Endothelial cell of umbilical vein (primary cell): ENCODE data around the gene ITPKC. TPM values are rescaled to one million over a fixed set of nuclear protein-coding genes. Genes with fewer than 3 reads are reported as not detected.

Experiments
- BruUV-seq: library from RNA; stranded (reverse); fragments of 400-500 nt; replicated peaks from 2 replicates; lab custom pipeline; 2021; lab: Mats Ljungman, UMichigan
- CTCF ChIA-PET: fragments of 300-600, 350-600 bp; sonication (Branson Sonifier 250); formaldehyde crosslinking; loops from one replicate; lab custom pipeline; 2021; ENCODE audit warnings: antibody characterized with exemption, inconsistent platforms; lab: Charles Lee
- POLR2A ChIA-PET: fragments of 300-600, 350-600 bp; sonication (Branson Sonifier 250); formaldehyde crosslinking; loops from one replicate; lab custom pipeline; 2021; ENCODE audit warnings: antibody characterized with exemption, inconsistent platforms; lab: Charles Lee
- DNase-seq: peaks from one replicate; pipeline ENCODE4 v3.0.0-alpha.2; 2011; ENCODE audit warnings: low read depth, low spot score
- FAIRE-seq: peaks from 2 replicates; lab custom pipeline; 2011; peaks lifted over from hg19 to GRCh38; lab: Jason Lieb, UNC
- H2AFZ ChIP-seq: 2 replicates; pipeline ENCODE4 v1.6.0; 2012; ENCODE audit warnings: low read depth, low read length, control low read depth, inconsistent platforms
- H3K27ac ChIP-seq: 2 replicates; pipeline ENCODE4 v1.5.1; 2011; ENCODE audit warnings: low read depth, mild to moderate bottlenecking, control low read depth, low read length, moderate library complexity; ENCODE audit not compliant: insufficient read depth
- H3K27me3 ChIP-seq, 2 experiments: 2 replicates each; pipeline versions ENCODE4 v1.6.0 to v1.6.1; 2011; ENCODE audit warnings: low read length in 2 of 2, mixed read lengths in 1 of 2; ENCODE audit not compliant: control insufficient read depth in 2 of 2, insufficient read depth in 2 of 2
- H3K36me3 ChIP-seq, 2 experiments: 2 replicates in 1 of 2; 3 replicates in 1 of 2; pipeline ENCODE4 v1.5.1; 2011; ENCODE audit warnings: low read length in 2 of 2, mild to moderate bottlenecking in 1 of 2, moderate library complexity in 1 of 2; ENCODE audit not compliant: control insufficient read depth in 2 of 2, insufficient read depth in 2 of 2; ENCODE audit errors: extremely low read depth in 1 of 2
- H3K4me1 ChIP-seq: 3 replicates; pipeline ENCODE4 v1.5.1; 2011; ENCODE audit warnings: mild to moderate bottlenecking, low read length; ENCODE audit not compliant: control insufficient read depth, insufficient read depth; ENCODE audit errors: extremely low read depth
- H3K4me2 ChIP-seq: 2 replicates; pipeline ENCODE4 v1.6.1; 2011; ENCODE audit warnings: low read length, control low read depth, mixed read lengths; ENCODE audit not compliant: insufficient read depth
- H3K4me3 ChIP-seq, 3 experiments: fragments of 200-600 bp in 1 of 3; sonication (generic), shearing (Covaris generic) in 1 of 3; replicated peaks in 1 of 3; 2 replicates each; pipeline ENCODE4 v1.5.1; 2011 to 2016; ENCODE audit warnings: control low read depth in 3 of 3, low read length in 3 of 3, mild to moderate bottlenecking in 2 of 3, inconsistent platforms in 1 of 3, low read depth in 1 of 3, moderate library complexity in 1 of 3; ENCODE audit not compliant: insufficient read depth in 1 of 3
- H3K79me2 ChIP-seq: 2 replicates; pipeline ENCODE4 v1.6.0; 2012; ENCODE audit warnings: low read length, inconsistent platforms; ENCODE audit not compliant: control insufficient read depth, insufficient read depth
- H3K9ac ChIP-seq: replicated peaks from 2 replicates; pipeline ENCODE3; 2011; ENCODE audit warnings: low read length, control low read depth; ENCODE audit not compliant: insufficient read depth; ENCODE audit errors: extremely low read depth
- H3K9me1 ChIP-seq: replicated peaks from 3 replicates; pipeline ENCODE4 v1.6.0; 2011; ENCODE audit warnings: mild to moderate bottlenecking, low read length; ENCODE audit not compliant: control insufficient read depth, insufficient read depth; ENCODE audit errors: extremely low read depth
- H3K9me3 ChIP-seq: replicated peaks from 2 replicates; pipeline ENCODE4 v1.5.1; 2012; ENCODE audit warnings: low read length, inconsistent platforms; ENCODE audit not compliant: control insufficient read depth, insufficient read depth
- H4K20me1 ChIP-seq: replicated peaks from 2 replicates; pipeline ENCODE3; 2011; ENCODE audit warnings: mild to moderate bottlenecking, low read length; ENCODE audit not compliant: control insufficient read depth, insufficient read depth; ENCODE audit errors: extremely low read depth
- EZH2 ChIP-seq: IDR thresholded peaks from 2 replicates; pipeline ENCODE4 v1.6.1; 2012; ENCODE audit warnings: borderline replicate concordance, low read depth, mild to moderate bottlenecking, moderate library complexity, low read length, inconsistent platforms; ENCODE audit not compliant: severe bottlenecking
- FOS ChIP-seq: IDR thresholded peaks from 2 replicates; pipeline ENCODE4 v1.6.1; 2011; ENCODE audit warnings: mild to moderate bottlenecking, low read length, moderate library complexity, borderline replicate concordance; ENCODE audit not compliant: insufficient read depth
- GATA2 ChIP-seq: IDR thresholded peaks from 2 replicates; pipeline ENCODE4 v1.7.0; 2011; ENCODE audit warnings: low read depth, mild to moderate bottlenecking, moderate library complexity, mixed read lengths, low read length; ENCODE audit not compliant: insufficient read length, insufficient read depth
- JUN ChIP-seq: IDR thresholded peaks from 2 replicates; pipeline ENCODE4 v1.6.1; 2011; ENCODE audit warnings: borderline replicate concordance, low read depth; ENCODE audit not compliant: insufficient read length, insufficient read depth
- MYC ChIP-seq: IDR thresholded peaks from one replicate; pipeline ENCODE4 v1.6.1; 2011; ENCODE audit warnings: mild to moderate bottlenecking, low read depth, low read length
- POLR2A ChIP-seq: IDR thresholded peaks from 2 replicates; pipeline ENCODE4 v1.6.1; 2012; ENCODE audit warnings: low read depth, mild to moderate bottlenecking, control low read depth, low read length
- POLR2AphosphoS5 ChIP-seq: IDR thresholded peaks from 2 replicates; pipeline ENCODE4 v1.6.1; 2012; ENCODE audit warnings: low read depth, mild to moderate bottlenecking, control low read depth, low read length, moderate library complexity; ENCODE audit not compliant: insufficient read depth
- dilution Hi-C: fragments of 300-500 bp; cut with MboI; formaldehyde crosslinking; loops from one replicate; pipeline ENCODE4 v1.15.0; 2019; ENCODE audit warnings: low sequenced_read_pairs; ENCODE audit not compliant: extremely low pct_ligation_motif_present
- intact Hi-C: fragments of 100-400 bp; cut with micrococcal nuclease; formaldehyde crosslinking; loops from one replicate; pipeline ENCODE4 v1.10.0; 2022
- polyA plus RNA-seq, 4 experiments: library from polyadenylated mRNA; depleted of rRNA in 3 of 4; stranded (reverse) in 3 of 4; unstranded in 1 of 4; fragments of >200 nt; gene quantifications; 2 replicates each; pipeline versions ENCODE4 v1.2.1 to v1.2.3, GENCODE V29; 2011 to 2012; ENCODE audit warnings: missing spikeins in 1 of 4
- total RNA-seq: library from RNA; stranded (reverse); gene quantifications from 2 replicates; pipeline ENCODE4 v1.2.3, GENCODE V29; 2021
- TF ChIP-seq, protein P1 (sequence below), 2 donors: IDR thresholded peaks; 1 replicate in 1 of 2; 2 replicates in 1 of 2; pipeline ENCODE4 v1.5.1; 2011; ENCODE audit warnings: low read length in 2 of 2, mild to moderate bottlenecking in 2 of 2, moderate library complexity in 2 of 2, control low read depth in 1 of 2, inconsistent platforms in 1 of 2, low read depth in 1 of 2; ENCODE audit not compliant: insufficient read depth in 1 of 2; ENCODE audit errors: extremely low read depth in 1 of 2
- TF ChIP-seq, protein P2 (sequence below): IDR thresholded peaks from 2 replicates; pipeline ENCODE4 v1.6.1; 2011; ENCODE audit not compliant: insufficient read depth, insufficient read length

The ITPKC gene
- total and polyA plus RNA-seq, 2 donors (not counting 3 experiments of a cell fraction or from before 2014, with no cell fraction given): 7.3 to 16.1 TPM

- Histone ChIP-seq H3K36me3 (peaks cover 0 to 10% of the 10 kb centered on the region in 2 experiments), H3K27ac (no peak overlapping the region), H3K79me2 (no peaks in the 10 kb centered on the region), H3K4me2 (no peak overlapping the region), H3K4me3 (no peak overlapping the region), H3K4me1 (no peaks in the 10 kb centered on the region), H2AFZ (no peak overlapping the region), H3K9me1 (no peaks in the 10 kb centered on the region), H3K27me3 (no peaks in the 10 kb centered on the region), H3K9me3 (no peaks in the 10 kb centered on the region), H3K9ac (no peak overlapping the region), H4K20me1 (no peaks in the 10 kb centered on the region)
- DNase-seq (no peak), FAIRE-seq (no peak)
- dilution Hi-C loops (no loop called here), intact Hi-C loops (no loop called here)
- ChIA-PET POLR2A (no interaction called here), CTCF (no interaction called here)
- no TSS peak for BruUV-seq
- TF ChIP-seq, protein P1, sequence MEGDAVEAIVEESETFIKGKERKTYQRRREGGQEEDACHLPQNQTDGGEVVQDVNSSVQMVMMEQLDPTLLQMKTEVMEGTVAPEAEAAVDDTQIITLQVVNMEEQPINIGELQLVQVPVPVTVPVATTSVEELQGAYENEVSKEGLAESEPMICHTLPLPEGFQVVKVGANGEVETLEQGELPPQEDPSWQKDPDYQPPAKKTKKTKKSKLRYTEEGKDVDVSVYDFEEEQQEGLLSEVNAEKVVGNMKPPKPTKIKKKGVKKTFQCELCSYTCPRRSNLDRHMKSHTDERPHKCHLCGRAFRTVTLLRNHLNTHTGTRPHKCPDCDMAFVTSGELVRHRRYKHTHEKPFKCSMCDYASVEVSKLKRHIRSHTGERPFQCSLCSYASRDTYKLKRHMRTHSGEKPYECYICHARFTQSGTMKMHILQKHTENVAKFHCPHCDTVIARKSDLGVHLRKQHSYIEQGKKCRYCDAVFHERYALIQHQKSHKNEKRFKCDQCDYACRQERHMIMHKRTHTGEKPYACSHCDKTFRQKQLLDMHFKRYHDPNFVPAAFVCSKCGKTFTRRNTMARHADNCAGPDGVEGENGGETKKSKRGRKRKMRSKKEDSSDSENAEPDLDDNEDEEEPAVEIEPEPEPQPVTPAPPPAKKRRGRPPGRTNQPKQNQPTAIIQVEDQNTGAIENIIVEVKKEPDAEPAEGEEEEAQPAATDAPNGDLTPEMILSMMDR (IDR thresholded peaks at IDR 0.05; ENCODE audit: extremely low read depth in 1 of 2, insufficient read depth in 1 of 2, low read depth in 1 of 2, low read length in 2 of 2): no peak
- TF ChIP-seq JUN: no peak
These were observed 9.3 kb upstream of the ITPKC start for GRCh38 chr19:40707615-40708014.

- CTCF ChIA-PET: no interaction called here
- BruUV-seq: no TSS peak
- Histone ChIP-seq H3K27ac (no peak overlapping the region), H3K4me1 (peaks cover 5% of the 10 kb centered on the region), H3K9me3 (no peaks in the 10 kb centered on the region), H3K9me1 (no peaks in the 10 kb centered on the region), H3K4me2 (no peak overlapping the region), H3K9ac (no peak overlapping the region), H3K36me3 (peaks cover 0 to 6% of the 10 kb centered on the region in 2 experiments), H3K4me3 (no peak overlapping the region), H4K20me1 (no peaks in the 10 kb centered on the region), H2AFZ (no peak overlapping the region), H3K79me2 (no peaks in the 10 kb centered on the region), H3K27me3 (no peaks in the 10 kb centered on the region)
- dilution Hi-C loops: no loop called here
- FAIRE-seq (no peak), DNase-seq (no peak)
- POLR2A ChIA-PET: no interaction called here
- intact Hi-C loops: no loop called here
- no peak for TF ChIP-seq FOS
- no peak for TF ChIP-seq GATA2
- TF ChIP-seq, protein P2, sequence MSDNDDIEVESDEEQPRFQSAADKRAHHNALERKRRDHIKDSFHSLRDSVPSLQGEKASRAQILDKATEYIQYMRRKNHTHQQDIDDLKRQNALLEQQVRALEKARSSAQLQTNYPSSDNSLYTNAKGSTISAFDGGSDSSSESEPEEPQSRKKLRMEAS: no peak
- no peak for TF ChIP-seq POLR2AphosphoS5
- no peak for TF ChIP-seq POLR2A
- TF ChIP-seq, protein P1 (IDR thresholded peaks at IDR 0.05; ENCODE audit: extremely low read depth in 1 of 2, insufficient read depth in 1 of 2, low read depth in 1 of 2, low read length in 2 of 2): no peak
- TF ChIP-seq EZH2: no peak
- no peak for TF ChIP-seq JUN
- no peak for TF ChIP-seq MYC
These were observed 7.1 kb upstream of the ITPKC start for GRCh38 chr19:40709817-40710216.
